GM12878 (cell line): Measurements from ENCODE around the gene KDM6A. TPM values are rescaled to one million over a fixed set of nuclear protein-coding genes. Genes with fewer than 3 reads are reported as not detected.

Experiments
- CEBPB ChIP-seq, 2 experiments: fragments of 150-350 bp in 1 of 2; IDR thresholded peaks; 2 replicates each; pipeline ENCODE4 v1.6.1; 2012 to 2014; ENCODE audit warnings: low read depth in 2 of 2, low read length in 2 of 2, borderline replicate concordance in 1 of 2, inconsistent platforms in 1 of 2
- ETV6 ChIP-seq, 2 experiments: fragments of 450-650 bp in 1 of 2; IDR thresholded peaks in 1 of 2; conservative IDR thresholded peaks in 1 of 2; 2 replicates each; pipeline ENCODE4 v1.6.1; 2014; ENCODE audit warnings: antibody characterized with exemption in 1 of 2, borderline replicate concordance in 1 of 2, low read depth in 1 of 2, mild to moderate bottlenecking in 1 of 2, moderate library complexity in 1 of 2
- RAD21 ChIP-seq: IDR thresholded peaks from 2 replicates; pipeline ENCODE4 v1.6.1; 2011; ENCODE audit warnings: mild to moderate bottlenecking, low read depth, low read length, moderate library complexity; ENCODE audit not compliant: insufficient read depth
- RCOR1 ChIP-seq: conservative IDR thresholded peaks from 2 replicates; pipeline ENCODE4 v1.6.1; 2012; ENCODE audit warnings: low read depth, low read length, improper control_type of control experiment
- STAT1 ChIP-seq: fragments of 450-650 bp; conservative IDR thresholded peaks from 2 replicates; pipeline ENCODE4 v1.6.1; 2014; ENCODE audit warnings: antibody characterized with exemption, mild to moderate bottlenecking
- SUPT20H ChIP-seq: IDR thresholded peaks from 2 replicates; pipeline ENCODE4 v1.6.1; 2011; ENCODE audit warnings: low read depth, mild to moderate bottlenecking, low read length, moderate library complexity, borderline replicate concordance; ENCODE audit not compliant: control insufficient read depth
- polyA plus RNA-seq, 11 experiments: library from polyadenylated mRNA; depleted of rRNA in 4 of 11; unstranded in 6 of 11; stranded (reverse) in 5 of 11; fragments of >200 nt; fragmentation: Nextera tagmentation in 4 of 11; fragmentation: Illumina TruSeq in 1 of 11; extraction: Ambion mirVana in 4 of 11; extraction: Trizol in 1 of 11; gene quantifications; 1 replicate in 1 of 11; 2 replicates in 10 of 11; pipeline versions ENCODE4 v1.2.1 to v1.2.3, GENCODE V29; 2011 to 2016; ENCODE audit warnings: inconsistent platforms in 2 of 11, missing spikeins in 2 of 11, low read depth in 1 of 11
- total RNA-seq, 4 experiments: library from RNA; depleted of rRNA in 3 of 4; stranded (reverse); fragments of >200 nt in 3 of 4; fragmentation: Illumina TruSeq in 1 of 4; extraction: Trizol in 1 of 4; gene quantifications; 2 replicates each; pipeline versions ENCODE4 v1.2.1 to v1.2.3, GENCODE V29; 2013 to 2021
- TF ChIP-seq, protein P1 (sequence below): fragments of 450-650 bp; IDR thresholded peaks from 2 replicates; pipeline ENCODE4 v1.6.1; 2018; ENCODE audit warnings: mild to moderate bottlenecking, low read depth, moderate library complexity; ENCODE audit not compliant: partially characterized antibody
- TF ChIP-seq, protein P2 (sequence below): IDR thresholded peaks from 2 replicates; pipeline ENCODE4 v1.6.1; 2012; ENCODE audit warnings: improper control_type of control experiment, low read depth, low read length; ENCODE audit not compliant: insufficient replicate concordance
- TF ChIP-seq, protein P3 (sequence below): fragments of 450-650 bp; IDR thresholded peaks from 2 replicates; pipeline ENCODE4 v1.6.1; 2017; ENCODE audit warnings: mild to moderate bottlenecking, moderate library complexity
- TF ChIP-seq, protein P4 (sequence below): fragments of 450-650 bp; formaldehyde crosslinking; IDR thresholded peaks from 2 replicates; pipeline ENCODE4 v1.4.0; 2020; ENCODE audit warnings: mild to moderate bottlenecking, moderate library complexity

Gene KDM6A
- total and polyA plus RNA-seq, 10 of the 15 experiments (the other 5 are each of a cell fraction or from before 2014, with no cell fraction given): 7.9 to 29.0 (median 20.4) TPM

DNA sequence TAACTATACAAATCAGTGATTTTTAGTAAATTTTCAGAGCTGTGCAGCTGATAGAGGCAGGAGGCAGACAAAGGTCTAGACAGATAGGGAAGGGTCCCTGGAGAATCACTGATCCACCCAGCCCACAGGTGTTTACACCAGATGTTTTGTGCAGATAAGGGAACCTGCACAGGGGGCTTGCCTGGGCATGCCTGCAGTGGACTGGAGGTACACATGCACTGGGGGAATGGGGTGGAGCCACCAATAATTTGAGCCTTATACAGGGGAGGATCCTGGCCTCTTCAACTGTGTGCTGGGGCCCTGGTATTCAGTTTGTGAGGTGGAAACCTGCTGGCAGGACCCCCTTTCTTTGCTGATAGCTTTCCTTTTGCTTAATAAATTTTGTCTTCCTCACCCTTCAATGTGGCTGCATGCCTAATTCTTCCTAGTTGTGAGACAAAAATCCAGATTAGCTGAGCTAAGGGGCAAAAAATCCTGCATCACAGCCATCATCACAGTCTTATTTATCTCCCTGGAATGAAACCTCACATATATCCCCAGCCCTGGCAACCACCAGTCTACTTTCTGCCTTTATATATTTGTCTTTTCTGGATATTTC is 102.8 kb downstream of the KDM6A start (continued):
- TF ChIP-seq, protein P1, sequence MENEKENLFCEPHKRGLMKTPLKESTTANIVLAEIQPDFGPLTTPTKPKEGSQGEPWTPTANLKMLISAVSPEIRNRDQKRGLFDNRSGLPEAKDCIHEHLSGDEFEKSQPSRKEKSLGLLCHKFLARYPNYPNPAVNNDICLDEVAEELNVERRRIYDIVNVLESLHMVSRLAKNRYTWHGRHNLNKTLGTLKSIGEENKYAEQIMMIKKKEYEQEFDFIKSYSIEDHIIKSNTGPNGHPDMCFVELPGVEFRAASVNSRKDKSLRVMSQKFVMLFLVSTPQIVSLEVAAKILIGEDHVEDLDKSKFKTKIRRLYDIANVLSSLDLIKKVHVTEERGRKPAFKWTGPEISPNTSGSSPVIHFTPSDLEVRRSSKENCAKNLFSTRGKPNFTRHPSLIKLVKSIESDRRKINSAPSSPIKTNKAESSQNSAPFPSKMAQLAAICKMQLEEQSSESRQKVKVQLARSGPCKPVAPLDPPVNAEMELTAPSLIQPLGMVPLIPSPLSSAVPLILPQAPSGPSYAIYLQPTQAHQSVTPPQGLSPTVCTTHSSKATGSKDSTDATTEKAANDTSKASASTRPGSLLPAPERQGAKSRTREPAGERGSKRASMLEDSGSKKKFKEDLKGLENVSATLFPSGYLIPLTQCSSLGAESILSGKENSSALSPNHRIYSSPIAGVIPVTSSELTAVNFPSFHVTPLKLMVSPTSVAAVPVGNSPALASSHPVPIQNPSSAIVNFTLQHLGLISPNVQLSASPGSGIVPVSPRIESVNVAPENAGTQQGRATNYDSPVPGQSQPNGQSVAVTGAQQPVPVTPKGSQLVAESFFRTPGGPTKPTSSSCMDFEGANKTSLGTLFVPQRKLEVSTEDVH: no peak
- TF ChIP-seq RAD21 (no peak), RCOR1 (no peak), STAT1 (no peak), CEBPB (IDR thresholded peaks at IDR 0.05; ENCODE audit: borderline replicate concordance in 1 of 2, low read depth in 2 of 2, low read length in 2 of 2) (no peak), ETV6 (conservative IDR thresholded peaks at IDR 0.05 in 1 of 2, IDR thresholded peaks at IDR 0.05 in 1 of 2; ENCODE audit: borderline replicate concordance in 1 of 2, low read depth in 1 of 2) (no peak), SUPT20H (no peak)
- TF ChIP-seq, protein P2, sequence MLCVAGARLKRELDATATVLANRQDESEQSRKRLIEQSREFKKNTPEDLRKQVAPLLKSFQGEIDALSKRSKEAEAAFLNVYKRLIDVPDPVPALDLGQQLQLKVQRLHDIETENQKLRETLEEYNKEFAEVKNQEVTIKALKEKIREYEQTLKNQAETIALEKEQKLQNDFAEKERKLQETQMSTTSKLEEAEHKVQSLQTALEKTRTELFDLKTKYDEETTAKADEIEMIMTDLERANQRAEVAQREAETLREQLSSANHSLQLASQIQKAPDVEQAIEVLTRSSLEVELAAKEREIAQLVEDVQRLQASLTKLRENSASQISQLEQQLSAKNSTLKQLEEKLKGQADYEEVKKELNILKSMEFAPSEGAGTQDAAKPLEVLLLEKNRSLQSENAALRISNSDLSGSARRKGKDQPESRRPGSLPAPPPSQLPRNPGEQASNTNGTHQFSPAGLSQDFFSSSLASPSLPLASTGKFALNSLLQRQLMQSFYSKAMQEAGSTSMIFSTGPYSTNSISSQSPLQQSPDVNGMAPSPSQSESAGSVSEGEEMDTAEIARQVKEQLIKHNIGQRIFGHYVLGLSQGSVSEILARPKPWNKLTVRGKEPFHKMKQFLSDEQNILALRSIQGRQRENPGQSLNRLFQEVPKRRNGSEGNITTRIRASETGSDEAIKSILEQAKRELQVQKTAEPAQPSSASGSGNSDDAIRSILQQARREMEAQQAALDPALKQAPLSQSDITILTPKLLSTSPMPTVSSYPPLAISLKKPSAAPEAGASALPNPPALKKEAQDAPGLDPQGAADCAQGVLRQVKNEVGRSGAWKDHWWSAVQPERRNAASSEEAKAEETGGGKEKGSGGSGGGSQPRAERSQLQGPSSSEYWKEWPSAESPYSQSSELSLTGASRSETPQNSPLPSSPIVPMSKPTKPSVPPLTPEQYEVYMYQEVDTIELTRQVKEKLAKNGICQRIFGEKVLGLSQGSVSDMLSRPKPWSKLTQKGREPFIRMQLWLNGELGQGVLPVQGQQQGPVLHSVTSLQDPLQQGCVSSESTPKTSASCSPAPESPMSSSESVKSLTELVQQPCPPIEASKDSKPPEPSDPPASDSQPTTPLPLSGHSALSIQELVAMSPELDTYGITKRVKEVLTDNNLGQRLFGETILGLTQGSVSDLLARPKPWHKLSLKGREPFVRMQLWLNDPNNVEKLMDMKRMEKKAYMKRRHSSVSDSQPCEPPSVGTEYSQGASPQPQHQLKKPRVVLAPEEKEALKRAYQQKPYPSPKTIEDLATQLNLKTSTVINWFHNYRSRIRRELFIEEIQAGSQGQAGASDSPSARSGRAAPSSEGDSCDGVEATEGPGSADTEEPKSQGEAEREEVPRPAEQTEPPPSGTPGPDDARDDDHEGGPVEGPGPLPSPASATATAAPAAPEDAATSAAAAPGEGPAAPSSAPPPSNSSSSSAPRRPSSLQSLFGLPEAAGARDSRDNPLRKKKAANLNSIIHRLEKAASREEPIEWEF: no peak
- TF ChIP-seq, protein P3, sequence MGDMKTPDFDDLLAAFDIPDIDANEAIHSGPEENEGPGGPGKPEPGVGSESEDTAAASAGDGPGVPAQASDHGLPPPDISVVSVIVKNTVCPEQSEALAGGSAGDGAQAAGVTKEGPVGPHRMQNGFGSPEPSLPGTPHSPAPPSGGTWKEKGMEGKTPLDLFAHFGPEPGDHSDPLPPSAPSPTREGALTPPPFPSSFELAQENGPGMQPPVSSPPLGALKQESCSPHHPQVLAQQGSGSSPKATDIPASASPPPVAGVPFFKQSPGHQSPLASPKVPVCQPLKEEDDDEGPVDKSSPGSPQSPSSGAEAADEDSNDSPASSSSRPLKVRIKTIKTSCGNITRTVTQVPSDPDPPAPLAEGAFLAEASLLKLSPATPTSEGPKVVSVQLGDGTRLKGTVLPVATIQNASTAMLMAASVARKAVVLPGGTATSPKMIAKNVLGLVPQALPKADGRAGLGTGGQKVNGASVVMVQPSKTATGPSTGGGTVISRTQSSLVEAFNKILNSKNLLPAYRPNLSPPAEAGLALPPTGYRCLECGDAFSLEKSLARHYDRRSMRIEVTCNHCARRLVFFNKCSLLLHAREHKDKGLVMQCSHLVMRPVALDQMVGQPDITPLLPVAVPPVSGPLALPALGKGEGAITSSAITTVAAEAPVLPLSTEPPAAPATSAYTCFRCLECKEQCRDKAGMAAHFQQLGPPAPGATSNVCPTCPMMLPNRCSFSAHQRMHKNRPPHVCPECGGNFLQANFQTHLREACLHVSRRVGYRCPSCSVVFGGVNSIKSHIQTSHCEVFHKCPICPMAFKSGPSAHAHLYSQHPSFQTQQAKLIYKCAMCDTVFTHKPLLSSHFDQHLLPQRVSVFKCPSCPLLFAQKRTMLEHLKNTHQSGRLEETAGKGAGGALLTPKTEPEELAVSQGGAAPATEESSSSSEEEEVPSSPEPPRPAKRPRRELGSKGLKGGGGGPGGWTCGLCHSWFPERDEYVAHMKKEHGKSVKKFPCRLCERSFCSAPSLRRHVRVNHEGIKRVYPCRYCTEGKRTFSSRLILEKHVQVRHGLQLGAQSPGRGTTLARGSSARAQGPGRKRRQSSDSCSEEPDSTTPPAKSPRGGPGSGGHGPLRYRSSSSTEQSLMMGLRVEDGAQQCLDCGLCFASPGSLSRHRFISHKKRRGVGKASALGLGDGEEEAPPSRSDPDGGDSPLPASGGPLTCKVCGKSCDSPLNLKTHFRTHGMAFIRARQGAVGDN: no peak
- TF ChIP-seq, protein P4, sequence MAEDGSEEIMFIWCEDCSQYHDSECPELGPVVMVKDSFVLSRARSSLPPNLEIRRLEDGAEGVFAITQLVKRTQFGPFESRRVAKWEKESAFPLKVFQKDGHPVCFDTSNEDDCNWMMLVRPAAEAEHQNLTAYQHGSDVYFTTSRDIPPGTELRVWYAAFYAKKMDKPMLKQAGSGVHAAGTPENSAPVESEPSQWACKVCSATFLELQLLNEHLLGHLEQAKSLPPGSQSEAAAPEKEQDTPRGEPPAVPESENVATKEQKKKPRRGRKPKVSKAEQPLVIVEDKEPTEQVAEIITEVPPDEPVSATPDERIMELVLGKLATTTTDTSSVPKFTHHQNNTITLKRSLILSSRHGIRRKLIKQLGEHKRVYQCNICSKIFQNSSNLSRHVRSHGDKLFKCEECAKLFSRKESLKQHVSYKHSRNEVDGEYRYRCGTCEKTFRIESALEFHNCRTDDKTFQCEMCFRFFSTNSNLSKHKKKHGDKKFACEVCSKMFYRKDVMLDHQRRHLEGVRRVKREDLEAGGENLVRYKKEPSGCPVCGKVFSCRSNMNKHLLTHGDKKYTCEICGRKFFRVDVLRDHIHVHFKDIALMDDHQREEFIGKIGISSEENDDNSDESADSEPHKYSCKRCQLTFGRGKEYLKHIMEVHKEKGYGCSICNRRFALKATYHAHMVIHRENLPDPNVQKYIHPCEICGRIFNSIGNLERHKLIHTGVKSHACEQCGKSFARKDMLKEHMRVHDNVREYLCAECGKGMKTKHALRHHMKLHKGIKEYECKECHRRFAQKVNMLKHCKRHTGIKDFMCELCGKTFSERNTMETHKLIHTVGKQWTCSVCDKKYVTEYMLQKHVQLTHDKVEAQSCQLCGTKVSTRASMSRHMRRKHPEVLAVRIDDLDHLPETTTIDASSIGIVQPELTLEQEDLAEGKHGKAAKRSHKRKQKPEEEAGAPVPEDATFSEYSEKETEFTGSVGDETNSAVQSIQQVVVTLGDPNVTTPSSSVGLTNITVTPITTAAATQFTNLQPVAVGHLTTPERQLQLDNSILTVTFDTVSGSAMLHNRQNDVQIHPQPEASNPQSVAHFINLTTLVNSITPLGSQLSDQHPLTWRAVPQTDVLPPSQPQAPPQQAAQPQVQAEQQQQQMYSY: no peak
- TF ChIP-seq, all 136 proteins: peak for 0
